ENCODE measurements around the gene RIMS4.

Gene RIMS4

DNA sequence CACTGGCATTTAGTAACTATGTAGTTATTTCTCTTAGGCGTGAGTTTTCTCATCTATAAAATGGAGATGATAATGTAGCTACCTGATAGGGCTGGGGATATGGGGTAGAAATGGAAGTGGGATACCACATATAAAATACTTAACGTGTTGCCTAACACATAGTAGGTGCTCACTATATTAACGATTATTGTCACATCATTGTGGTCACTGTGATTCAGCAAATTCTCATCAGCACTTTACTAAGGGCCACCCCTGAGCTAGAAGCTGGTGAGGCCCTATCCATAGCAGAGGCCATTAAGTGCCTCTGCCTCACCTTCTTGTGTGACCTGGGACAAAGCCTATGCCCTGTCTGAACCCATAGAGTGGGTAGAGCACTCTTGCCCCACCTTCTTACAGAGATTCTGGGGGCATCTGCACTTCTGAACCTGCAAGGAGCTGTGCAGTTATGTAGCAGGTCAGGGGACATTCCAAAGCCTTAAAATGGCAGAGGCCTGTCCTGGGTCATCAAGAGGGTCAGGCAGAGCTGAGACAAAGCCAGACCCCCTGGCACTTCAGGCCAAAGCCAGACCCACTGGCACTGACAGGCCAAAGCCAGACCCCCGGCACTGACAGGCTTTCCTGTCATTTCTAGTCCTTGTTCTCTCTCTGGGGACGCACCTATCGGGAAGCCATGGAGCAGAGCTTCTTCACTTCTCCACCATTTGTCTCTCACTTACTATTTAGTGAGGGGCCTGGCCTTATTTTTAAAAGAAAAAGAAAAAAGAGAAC, 7.0 kb upstream of the RIMS4 start:
- Histone ChIP-seq H3K79me2 (ENCODE audit: insufficient read depth, low read length) (no peaks in the 10 kb centered on the region), H3K4me1 (ENCODE audit: insufficient read depth, low read length, poor library complexity, severe bottlenecking) (no peaks in the 10 kb centered on the region), H2AFZ (ENCODE audit: low read length) (no peak overlapping the region), H4K20me1 (ENCODE audit: insufficient read depth, low read length, poor library complexity, severe bottlenecking) (no peaks in the 10 kb centered on the region), H3K9ac (ENCODE audit: low read depth, low read length, poor library complexity, severe bottlenecking) (no peak overlapping the region), H3F3A (ENCODE audit: low read depth) (no peaks in the 10 kb centered on the region), H3K27me3 (ENCODE audit: insufficient read depth, low read length, poor library complexity, severe bottlenecking) (no peaks in the 10 kb centered on the region), H3K36me3 (ENCODE audit: insufficient read depth, low read length) (no peaks in the 10 kb centered on the region), H3K9me3 (ENCODE audit: insufficient read depth, low read depth, low read length) (no peaks in the 10 kb centered on the region), H3K4me2 (ENCODE audit: low read depth, low read length, poor library complexity, severe bottlenecking) (no peak overlapping the region), H3K9me2 (replicated peaks; ENCODE audit: low read depth, low read length) (no peaks in the 10 kb centered on the region), H3K4me3 (ENCODE audit: low read length, poor library complexity, severe bottlenecking) (no peak overlapping the region)
- TF ChIP-seq, protein P1, sequence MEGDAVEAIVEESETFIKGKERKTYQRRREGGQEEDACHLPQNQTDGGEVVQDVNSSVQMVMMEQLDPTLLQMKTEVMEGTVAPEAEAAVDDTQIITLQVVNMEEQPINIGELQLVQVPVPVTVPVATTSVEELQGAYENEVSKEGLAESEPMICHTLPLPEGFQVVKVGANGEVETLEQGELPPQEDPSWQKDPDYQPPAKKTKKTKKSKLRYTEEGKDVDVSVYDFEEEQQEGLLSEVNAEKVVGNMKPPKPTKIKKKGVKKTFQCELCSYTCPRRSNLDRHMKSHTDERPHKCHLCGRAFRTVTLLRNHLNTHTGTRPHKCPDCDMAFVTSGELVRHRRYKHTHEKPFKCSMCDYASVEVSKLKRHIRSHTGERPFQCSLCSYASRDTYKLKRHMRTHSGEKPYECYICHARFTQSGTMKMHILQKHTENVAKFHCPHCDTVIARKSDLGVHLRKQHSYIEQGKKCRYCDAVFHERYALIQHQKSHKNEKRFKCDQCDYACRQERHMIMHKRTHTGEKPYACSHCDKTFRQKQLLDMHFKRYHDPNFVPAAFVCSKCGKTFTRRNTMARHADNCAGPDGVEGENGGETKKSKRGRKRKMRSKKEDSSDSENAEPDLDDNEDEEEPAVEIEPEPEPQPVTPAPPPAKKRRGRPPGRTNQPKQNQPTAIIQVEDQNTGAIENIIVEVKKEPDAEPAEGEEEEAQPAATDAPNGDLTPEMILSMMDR (conservative IDR thresholded peaks at IDR 0.05; ENCODE audit: low read length): no peak

DNA sequence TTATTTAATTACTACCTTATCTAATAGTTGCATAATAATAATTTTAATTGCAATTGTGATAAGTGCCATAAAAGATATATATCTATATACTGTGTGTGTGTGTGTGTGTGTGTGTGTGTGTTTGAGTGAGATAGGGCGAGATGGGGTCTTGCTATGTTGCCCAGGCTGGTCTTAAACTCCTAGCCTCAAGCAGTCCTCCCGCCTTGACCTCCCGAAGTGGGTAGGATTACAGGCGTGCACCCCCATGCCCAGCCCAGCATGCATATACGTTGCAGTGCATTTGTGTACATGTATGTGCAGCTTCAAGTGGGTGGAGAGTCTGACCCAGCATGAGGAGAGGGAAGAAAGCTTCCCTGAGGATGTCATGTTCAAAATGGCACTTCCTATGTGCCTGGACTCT, 4.6 kb upstream of the RIMS4 start:
- Histone ChIP-seq H3K36me3 (ENCODE audit: insufficient read depth, low read length) (no peaks in the 10 kb centered on the region), H2AFZ (ENCODE audit: low read length) (no peak overlapping the region), H3K9me2 (replicated peaks; ENCODE audit: low read depth, low read length) (no peaks in the 10 kb centered on the region), H3K4me2 (ENCODE audit: low read depth, low read length, poor library complexity, severe bottlenecking) (no peak overlapping the region), H3K4me1 (ENCODE audit: insufficient read depth, low read length, poor library complexity, severe bottlenecking) (no peaks in the 10 kb centered on the region), H3K9ac (ENCODE audit: low read depth, low read length, poor library complexity, severe bottlenecking) (no peak overlapping the region), H3K4me3 (ENCODE audit: low read length, poor library complexity, severe bottlenecking) (no peak overlapping the region), H3K9me3 (ENCODE audit: insufficient read depth, low read depth, low read length) (no peaks in the 10 kb centered on the region), H3K79me2 (ENCODE audit: insufficient read depth, low read length) (no peaks in the 10 kb centered on the region), H3K27me3 (ENCODE audit: insufficient read depth, low read length, poor library complexity, severe bottlenecking) (no peaks in the 10 kb centered on the region), H3F3A (ENCODE audit: low read depth) (no peaks in the 10 kb centered on the region), H4K20me1 (ENCODE audit: insufficient read depth, low read length, poor library complexity, severe bottlenecking) (no peaks in the 10 kb centered on the region)
- TF ChIP-seq, protein P1 (conservative IDR thresholded peaks at IDR 0.05; ENCODE audit: low read length): no peak
- TF ChIP-seq EZH2phosphoT487 (IDR thresholded peaks at IDR 0.05; ENCODE audit: borderline replicate concordance): no peak

DNA sequence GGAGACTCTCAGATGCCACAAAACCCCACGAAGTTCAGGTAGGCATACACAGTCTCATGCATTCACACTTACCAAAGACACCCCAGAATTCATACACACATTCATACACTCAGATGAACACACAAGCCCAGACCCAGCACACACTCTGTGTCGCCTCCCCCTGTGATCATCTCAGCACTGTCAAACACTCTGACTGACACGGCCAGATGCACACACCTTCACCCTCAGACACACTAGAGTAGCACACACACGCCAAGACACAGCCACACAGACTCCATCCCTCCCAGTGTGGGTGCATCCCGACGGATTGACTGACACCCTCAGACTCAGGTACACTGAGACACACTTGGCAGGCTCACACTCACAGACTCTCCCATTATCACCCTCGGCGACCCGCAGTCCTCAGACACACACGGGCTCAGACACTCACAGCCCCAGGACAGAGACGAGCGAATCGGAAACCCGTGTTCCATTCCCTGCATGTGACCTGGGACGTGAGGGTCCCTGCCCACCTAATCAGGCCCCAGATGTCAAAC, 872 bp upstream of the RIMS4 start:
- no peaks in the 10 kb centered on the region for H3K27me3 ChIP-seq (ENCODE audit: insufficient read depth, low read length, poor library complexity, severe bottlenecking)
- H3K79me2 ChIP-seq (ENCODE audit: insufficient read depth, low read length): no peaks in the 10 kb centered on the region
- H2AFZ ChIP-seq (ENCODE audit: low read length): no peak overlapping the region
- no peaks in the 10 kb centered on the region for H3K9me2 ChIP-seq (replicated peaks; ENCODE audit: low read depth, low read length)
- no peaks in the 10 kb centered on the region for H3K4me1 ChIP-seq (ENCODE audit: insufficient read depth, low read length, poor library complexity, severe bottlenecking)
- no peaks in the 10 kb centered on the region for H3K9me3 ChIP-seq (ENCODE audit: insufficient read depth, low read depth, low read length)
- H3K9ac ChIP-seq (ENCODE audit: low read depth, low read length, poor library complexity, severe bottlenecking): no peak overlapping the region
- H3K4me3 ChIP-seq (ENCODE audit: low read length, poor library complexity, severe bottlenecking): no peak overlapping the region
- no peaks in the 10 kb centered on the region for H4K20me1 ChIP-seq (ENCODE audit: insufficient read depth, low read length, poor library complexity, severe bottlenecking)
- no peaks in the 10 kb centered on the region for H3K36me3 ChIP-seq (ENCODE audit: insufficient read depth, low read length)
- H3K4me2 ChIP-seq (ENCODE audit: low read depth, low read length, poor library complexity, severe bottlenecking): no peak overlapping the region
- no peaks in the 10 kb centered on the region for H3F3A ChIP-seq (ENCODE audit: low read depth)
- TF ChIP-seq, protein P1 (conservative IDR thresholded peaks at IDR 0.05; ENCODE audit: low read length): no peak
- no peak for TF ChIP-seq EZH2phosphoT487 (IDR thresholded peaks at IDR 0.05; ENCODE audit: borderline replicate concordance)
